Measurements from ENCODE around the gene IFFO2. TPM values are rescaled to one million over a fixed set of nuclear protein-coding genes. Genes with fewer than 3 reads are reported as not detected.
A peak's percentile ranks its signal among the peaks of the same experiment; 100 is the strongest.

Gene IFFO2
- total and polyA plus RNA-seq, 2 donors: 5.1 to 22.6 TPM

DNA sequence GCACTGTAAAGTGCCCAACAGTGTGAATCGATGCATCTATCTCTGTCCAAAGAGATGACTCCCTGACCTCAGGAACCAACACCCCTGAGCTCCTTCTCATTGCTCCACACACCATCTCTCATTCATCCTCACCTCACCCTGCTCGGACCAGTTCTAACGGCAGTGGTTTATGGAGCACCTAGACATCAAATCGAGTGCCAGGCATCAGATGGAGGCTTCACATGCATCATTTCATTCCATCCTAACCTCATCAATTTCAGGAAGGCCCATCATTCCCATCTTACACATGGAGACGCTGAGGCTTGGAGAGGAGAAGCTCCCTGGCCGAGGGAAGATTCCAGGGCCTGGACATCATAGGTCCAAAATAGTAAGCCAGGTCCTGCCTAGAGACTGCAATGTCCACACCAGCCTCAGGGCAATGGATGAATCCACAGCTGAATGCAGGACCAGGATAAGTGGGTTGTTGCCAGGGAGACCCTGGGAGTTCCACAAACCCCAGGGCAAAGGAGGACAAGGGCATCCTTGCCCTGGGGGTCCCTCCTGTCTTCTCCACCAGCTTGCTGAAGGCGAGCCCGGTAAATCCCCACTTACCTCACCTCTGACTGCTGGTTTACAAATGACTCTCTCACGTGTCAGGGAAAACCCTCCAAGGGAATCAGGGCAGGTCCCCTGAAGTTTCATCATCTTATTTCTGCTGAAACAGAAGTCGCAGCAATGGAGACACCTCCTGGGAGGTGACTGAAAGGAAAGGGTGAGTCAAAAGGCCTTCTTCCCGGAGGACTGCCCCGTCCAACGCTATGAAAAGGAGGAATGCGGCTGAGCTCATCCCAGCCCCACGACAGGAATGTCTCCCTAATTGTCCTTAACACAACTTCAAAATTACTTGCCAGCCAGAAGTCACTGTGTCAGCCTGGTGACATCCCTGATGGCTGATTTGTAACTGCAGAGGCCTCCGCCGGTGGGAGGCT, 9.0 kb upstream of the IFFO2 start:
- H3K4me3 ChIP-seq (ENCODE audit: low read length in 2 of 2): no peak overlapping the region
- WGBS: 93% methylated on average over 17 of the region's 17 CpGs
- H3K9me3 ChIP-seq (ENCODE audit: control insufficient read depth in 2 of 2, insufficient read depth in 1 of 2, low read length in 1 of 2): no peaks in the 10 kb centered on the region
- H3K36me3 ChIP-seq (ENCODE audit: control insufficient read depth in 2 of 2, insufficient read depth in 2 of 2, low read length in 1 of 2): no peaks in the 10 kb centered on the region
- peak overlapping the region in 1 of 2 donors; percentile 26 for H3K27ac ChIP-seq (ENCODE audit: low read depth in 1 of 2, low read length in 1 of 2)
- H3K27me3 ChIP-seq (ENCODE audit: control insufficient read depth in 2 of 2, insufficient read depth in 1 of 2, low read length in 1 of 2): peaks cover 0 to under 1% of the 10 kb centered on the region in 2 donors
- no peaks in the 10 kb centered on the region for H3K4me1 ChIP-seq (ENCODE audit: control insufficient read depth in 2 of 2, insufficient read depth in 2 of 2, low read length in 2 of 2)
- no peak for DNase-seq (ENCODE audit: low read depth in 6 of 9, low spot score in 9 of 9)

GRCh38 chr1:18963968-18964367, 7.5 kb upstream of the IFFO2 start:
- H3K9me3 ChIP-seq (ENCODE audit: control insufficient read depth in 2 of 2, insufficient read depth in 1 of 2, low read length in 1 of 2): no peaks in the 10 kb centered on the region
- 95% methylated on average over 4 of the region's 4 CpGs for WGBS
- DNase-seq (ENCODE audit: low read depth in 6 of 9, low spot score in 9 of 9): no peak
- no peaks in the 10 kb centered on the region for H3K36me3 ChIP-seq (ENCODE audit: control insufficient read depth in 2 of 2, insufficient read depth in 2 of 2, low read length in 1 of 2)
- no peaks in the 10 kb centered on the region for H3K4me1 ChIP-seq (ENCODE audit: control insufficient read depth in 2 of 2, insufficient read depth in 2 of 2, low read length in 2 of 2)
- H3K27me3 ChIP-seq (ENCODE audit: control insufficient read depth in 2 of 2, insufficient read depth in 1 of 2, low read length in 1 of 2): peaks cover 0 to 14% of the 10 kb centered on the region in 2 donors
- H3K4me3 ChIP-seq (ENCODE audit: low read length in 2 of 2): no peak overlapping the region
- H3K27ac ChIP-seq (ENCODE audit: low read depth in 1 of 2, low read length in 1 of 2): no peak overlapping the region

DNA sequence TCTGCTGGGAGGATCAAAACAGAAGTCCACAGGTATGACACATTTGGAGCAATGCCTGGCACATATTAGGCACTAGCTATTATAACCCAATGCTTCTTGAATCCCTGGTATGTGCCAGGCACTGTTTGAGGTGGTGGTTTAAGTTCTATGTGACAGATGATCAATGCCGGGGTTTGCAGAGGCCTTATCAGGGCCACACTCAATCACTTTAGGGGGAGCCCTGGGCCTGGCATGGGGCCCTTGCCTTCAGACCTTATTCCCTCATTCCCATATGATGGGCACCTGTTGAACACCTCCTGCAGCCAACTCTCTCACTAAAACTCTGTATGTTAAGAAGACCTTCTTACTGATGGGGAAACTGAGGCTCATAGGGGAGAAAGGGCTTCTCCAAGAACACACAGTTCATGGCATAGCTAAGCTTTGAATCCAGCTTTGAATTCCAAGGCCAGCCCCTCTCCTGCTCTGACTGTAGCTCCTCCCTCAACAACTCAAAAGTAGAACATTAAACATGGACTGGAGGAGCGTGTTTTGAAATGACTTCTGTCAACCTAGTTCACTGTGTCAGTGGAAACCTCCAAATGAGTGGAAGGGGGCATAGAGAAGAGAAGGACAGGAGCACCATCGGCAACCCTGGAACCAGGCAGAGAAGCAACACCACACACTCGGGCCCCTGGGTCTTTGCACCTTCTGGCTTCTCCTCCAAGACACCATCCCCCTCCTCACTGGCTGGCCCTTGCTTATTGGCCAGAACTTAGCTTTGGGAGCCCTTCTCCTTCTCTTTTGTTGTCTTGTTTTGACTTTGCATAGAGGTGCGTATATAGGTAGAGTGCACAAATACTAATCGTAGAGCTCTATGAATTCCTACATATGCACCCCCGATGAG, 6.6 kb upstream of the IFFO2 start:
- Histone ChIP-seq H3K27ac (ENCODE audit: low read depth in 1 of 2, low read length in 1 of 2) (no peak overlapping the region), H3K4me1 (ENCODE audit: control insufficient read depth in 2 of 2, insufficient read depth in 2 of 2, low read length in 2 of 2) (peaks cover 0 to 2% of the 10 kb centered on the region in 2 donors), H3K27me3 (ENCODE audit: control insufficient read depth in 2 of 2, insufficient read depth in 1 of 2, low read length in 1 of 2) (peaks cover 0 to 21% of the 10 kb centered on the region in 2 donors), H3K9me3 (ENCODE audit: control insufficient read depth in 2 of 2, insufficient read depth in 1 of 2, low read length in 1 of 2) (no peaks in the 10 kb centered on the region), H3K36me3 (ENCODE audit: control insufficient read depth in 2 of 2, insufficient read depth in 2 of 2, low read length in 1 of 2) (no peaks in the 10 kb centered on the region), H3K4me3 (ENCODE audit: low read length in 2 of 2) (no peak overlapping the region)
- no peak for DNase-seq (ENCODE audit: low read depth in 6 of 9, low spot score in 9 of 9)
- 99% methylated on average over 7 of the region's 7 CpGs for WGBS

GRCh38 chr1:18962121-18962721, 5.7 kb upstream of the IFFO2 start:
- 93% methylated on average over 9 of the region's 9 CpGs for WGBS
- H3K9me3 ChIP-seq (ENCODE audit: control insufficient read depth in 2 of 2, insufficient read depth in 1 of 2, low read length in 1 of 2): no peaks in the 10 kb centered on the region
- H3K36me3 ChIP-seq (ENCODE audit: control insufficient read depth in 2 of 2, insufficient read depth in 2 of 2, low read length in 1 of 2): no peaks in the 10 kb centered on the region
- peaks cover 0 to 11% of the 10 kb centered on the region in 2 donors for H3K4me1 ChIP-seq (ENCODE audit: control insufficient read depth in 2 of 2, insufficient read depth in 2 of 2, low read length in 2 of 2)
- no peak overlapping the region for H3K27ac ChIP-seq (ENCODE audit: low read depth in 1 of 2, low read length in 1 of 2)
- peaks cover 0 to 30% of the 10 kb centered on the region in 2 donors for H3K27me3 ChIP-seq (ENCODE audit: control insufficient read depth in 2 of 2, insufficient read depth in 1 of 2, low read length in 1 of 2)
- no peak overlapping the region for H3K4me3 ChIP-seq (ENCODE audit: low read length in 2 of 2)
- no peak for DNase-seq (ENCODE audit: low read depth in 6 of 9, low spot score in 9 of 9)

- no peak for DNase-seq (ENCODE audit: low read depth in 6 of 9, low spot score in 9 of 9)
- H3K9me3 ChIP-seq (ENCODE audit: control insufficient read depth in 2 of 2, insufficient read depth in 1 of 2, low read length in 1 of 2): no peaks in the 10 kb centered on the region
- peaks cover 0 to 16% of the 10 kb centered on the region in 2 donors for H3K4me1 ChIP-seq (ENCODE audit: control insufficient read depth in 2 of 2, insufficient read depth in 2 of 2, low read length in 2 of 2)
- no peak overlapping the region for H3K27ac ChIP-seq (ENCODE audit: low read depth in 1 of 2, low read length in 1 of 2)
- WGBS: 97% methylated on average over 3 of the region's 3 CpGs
- H3K36me3 ChIP-seq (ENCODE audit: control insufficient read depth in 2 of 2, insufficient read depth in 2 of 2, low read length in 1 of 2): no peaks in the 10 kb centered on the region
- H3K4me3 ChIP-seq (ENCODE audit: low read length in 2 of 2): no peak overlapping the region
- peaks cover 0 to 35% of the 10 kb centered on the region in 2 donors for H3K27me3 ChIP-seq (ENCODE audit: control insufficient read depth in 2 of 2, insufficient read depth in 1 of 2, low read length in 1 of 2)
Observed at GRCh38 chr1:18960821-18961220, 4.3 kb upstream of the IFFO2 start.

- Histone ChIP-seq H3K36me3 (ENCODE audit: control insufficient read depth in 2 of 2, insufficient read depth in 2 of 2, low read length in 1 of 2) (no peaks in the 10 kb centered on the region), H3K27ac (ENCODE audit: low read depth in 1 of 2, low read length in 1 of 2) (no peak overlapping the region), H3K4me3 (ENCODE audit: low read length in 2 of 2) (no peak overlapping the region), H3K9me3 (ENCODE audit: control insufficient read depth in 2 of 2, insufficient read depth in 1 of 2, low read length in 1 of 2) (no peaks in the 10 kb centered on the region), H3K27me3 (ENCODE audit: control insufficient read depth in 2 of 2, insufficient read depth in 1 of 2, low read length in 1 of 2) (peaks cover 0 to 37% of the 10 kb centered on the region in 2 donors), H3K4me1 (ENCODE audit: control insufficient read depth in 2 of 2, insufficient read depth in 2 of 2, low read length in 2 of 2) (peaks cover 2 to 16% of the 10 kb centered on the region in 2 donors)
- no peak for DNase-seq (ENCODE audit: low read depth in 6 of 9, low spot score in 9 of 9)
- WGBS: 99% methylated on average over 4 of the region's 4 CpGs
Observed at GRCh38 chr1:18960409-18960808, 3.9 kb upstream of the IFFO2 start.

- no peak for DNase-seq (ENCODE audit: low read depth in 6 of 9, low spot score in 9 of 9)
- H3K27ac ChIP-seq (ENCODE audit: low read depth in 1 of 2, low read length in 1 of 2): no peak overlapping the region
- no peaks in the 10 kb centered on the region for H3K36me3 ChIP-seq (ENCODE audit: control insufficient read depth in 2 of 2, insufficient read depth in 2 of 2, low read length in 1 of 2)
- 90% methylated on average over 4 of the region's 4 CpGs for WGBS
- peaks cover 9 to 25% of the 10 kb centered on the region in 2 donors for H3K4me1 ChIP-seq (ENCODE audit: control insufficient read depth in 2 of 2, insufficient read depth in 2 of 2, low read length in 2 of 2)
- H3K4me3 ChIP-seq (ENCODE audit: low read length in 2 of 2): no peak overlapping the region
- H3K27me3 ChIP-seq (ENCODE audit: control insufficient read depth in 2 of 2, insufficient read depth in 1 of 2, low read length in 1 of 2): peaks cover 0 to 44% of the 10 kb centered on the region in 2 donors
- H3K9me3 ChIP-seq (ENCODE audit: control insufficient read depth in 2 of 2, insufficient read depth in 1 of 2, low read length in 1 of 2): no peaks in the 10 kb centered on the region
Observed at GRCh38 chr1:18959591-18959990, 3.1 kb upstream of the IFFO2 start.

DNA sequence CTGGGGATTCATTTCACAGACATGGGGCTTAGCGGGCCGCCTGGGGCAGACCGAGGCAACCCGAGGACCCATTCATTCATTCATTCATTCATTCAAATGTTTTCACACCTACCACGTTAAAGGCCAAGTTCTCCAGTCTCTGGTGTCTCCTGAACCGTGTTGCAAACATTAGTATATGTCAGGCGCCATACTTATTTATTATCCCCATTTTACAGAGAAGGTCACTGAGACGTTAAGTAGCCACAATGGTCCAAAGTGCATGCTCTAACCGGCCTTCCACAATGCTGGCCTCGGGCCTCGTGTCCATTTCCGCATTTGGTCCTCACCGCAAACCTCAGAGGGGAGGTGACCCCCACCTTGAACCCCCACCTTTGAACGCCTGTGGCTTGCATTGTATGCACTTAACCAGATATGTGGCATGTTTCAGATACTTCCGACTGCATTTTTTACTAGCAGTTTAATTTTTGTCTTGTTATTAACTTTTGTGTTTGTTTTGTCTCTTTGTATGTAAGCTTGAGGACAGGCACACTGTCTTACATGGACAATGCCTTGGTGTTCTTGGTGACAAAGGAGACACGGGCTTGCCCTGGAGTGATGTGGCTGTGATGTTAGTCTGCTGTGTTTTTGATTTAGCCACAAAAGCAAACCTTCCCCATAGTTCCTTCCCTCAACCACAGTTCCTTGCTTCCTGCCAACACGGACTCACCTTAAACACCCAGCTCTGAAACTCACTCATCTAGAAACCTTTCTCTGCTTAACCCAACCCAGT, 1.2 kb upstream of the IFFO2 start:
- Histone ChIP-seq H3K27ac (ENCODE audit: low read depth in 1 of 2, low read length in 1 of 2) (no peak overlapping the region), H3K36me3 (ENCODE audit: control insufficient read depth in 2 of 2, insufficient read depth in 2 of 2, low read length in 1 of 2) (no peaks in the 10 kb centered on the region), H3K4me1 (ENCODE audit: control insufficient read depth in 2 of 2, insufficient read depth in 2 of 2, low read length in 2 of 2) (peaks cover 16 to 41% of the 10 kb centered on the region in 2 donors), H3K27me3 (ENCODE audit: control insufficient read depth in 2 of 2, insufficient read depth in 1 of 2, low read length in 1 of 2) (peaks cover 0 to 47% of the 10 kb centered on the region in 2 donors), H3K9me3 (ENCODE audit: control insufficient read depth in 2 of 2, insufficient read depth in 1 of 2, low read length in 1 of 2) (no peaks in the 10 kb centered on the region), H3K4me3 (ENCODE audit: low read length in 2 of 2) (no peak overlapping the region)
- DNase-seq (ENCODE audit: low read depth in 6 of 9, low spot score in 9 of 9): peak in 1 of 9 donors; percentile 49
- 70% methylated on average over 17 of the region's 17 CpGs for WGBS

All from thymus (tissue), 11 donors.